OCI-LY7 (cell line): ENCODE measurements around the gene RBFOX1. TPM values are rescaled to one million over a fixed set of nuclear protein-coding genes. Genes with fewer than 3 reads are reported as not detected.

ENCODE experiments used
- BruUV-seq: library from RNA; stranded (reverse); fragments of 400-500 nt; replicated peaks from 2 replicates; lab custom pipeline; 2021; lab: Mats Ljungman, UMichigan
- CTCF ChIA-PET: fragments of 300-600 bp; sonication (Branson Sonifier 250); formaldehyde crosslinking; loops from one replicate; lab custom pipeline; 2022; ENCODE audit warnings: antibody characterized with exemption; ENCODE audit not compliant: unreplicated experiment; lab: Charles Lee
- POLR2A ChIA-PET: fragments of 300-600 bp; sonication (Branson Sonifier 250); formaldehyde crosslinking; loops from one replicate; lab custom pipeline; 2022; ENCODE audit warnings: antibody characterized with exemption; lab: Charles Lee
- DNase-seq: peaks from one replicate; pipeline ENCODE4 v3.0.0-alpha.2; 2015; ENCODE audit warnings: low spot score
- H2AFZ ChIP-seq: fragments of 200-600 bp; sonication (generic), shearing (Covaris generic); 2 replicates; pipeline ENCODE4 v1.6.1; 2014; ENCODE audit warnings: mild to moderate bottlenecking, antibody characterized with exemption, low read length, moderate library complexity
- H3K27ac ChIP-seq: fragments of 200-600 bp; sonication (generic); 2 replicates; pipeline ENCODE4 v1.5.1; 2014; ENCODE audit warnings: mixed run types, low read depth, mild to moderate bottlenecking, moderate library complexity, low read length, inconsistent platforms; ENCODE audit not compliant: poor library complexity, severe bottlenecking
- H3K36me3 ChIP-seq: fragments of 200-600 bp; sonication (generic); 2 replicates; pipeline ENCODE4 v1.6.1; 2014; ENCODE audit warnings: mild to moderate bottlenecking, antibody characterized with exemption, low read length, moderate library complexity, mixed read lengths; ENCODE audit not compliant: insufficient read depth
- H3K4me1 ChIP-seq: fragments of 200-600 bp; sonication (generic); 2 replicates; pipeline ENCODE4 v1.5.1; 2014; ENCODE audit warnings: mild to moderate bottlenecking, low read length; ENCODE audit not compliant: insufficient read depth, poor library complexity, severe bottlenecking
- H3K4me2 ChIP-seq: fragments of 200-600 bp; sonication (generic); 2 replicates; pipeline ENCODE4 v1.6.1; 2014; ENCODE audit warnings: mild to moderate bottlenecking, low read length
- H3K4me3 ChIP-seq: fragments of 200-600 bp; sonication (generic); 2 replicates; pipeline ENCODE4 v1.5.1; 2014; ENCODE audit warnings: mild to moderate bottlenecking, low read depth, low read length; ENCODE audit not compliant: poor library complexity, severe bottlenecking
- H3K79me2 ChIP-seq: fragments of 200-600 bp; sonication (generic); 2 replicates; pipeline ENCODE4 v1.6.1; 2016; ENCODE audit warnings: low read depth, mild to moderate bottlenecking, low read length, moderate library complexity, mixed read lengths; ENCODE audit not compliant: insufficient read depth
- H3K9me2 ChIP-seq: fragments of 200-600 bp; sonication (generic); 2 replicates; pipeline ENCODE4 v1.6.1; 2016; ENCODE audit warnings: mild to moderate bottlenecking, low read length, mixed read lengths; ENCODE audit not compliant: insufficient read depth
- H3K9me3 ChIP-seq: fragments of 200-600 bp; sonication (generic); 2 replicates; pipeline ENCODE4 v1.6.1; 2014; ENCODE audit warnings: mild to moderate bottlenecking, mixed run types, low read length, mixed read lengths
- H4K20me1 ChIP-seq: fragments of 200-600 bp; sonication (generic); 2 replicates; pipeline ENCODE4 v1.6.1; 2014; ENCODE audit warnings: mild to moderate bottlenecking, antibody characterized with exemption, low read length, moderate library complexity, mixed read lengths; ENCODE audit not compliant: insufficient read depth
- EZH2phosphoT487 ChIP-seq: fragments of 200-600 bp; sonication (generic); IDR thresholded peaks from 2 replicates; pipeline ENCODE4 v1.6.1; 2018; ENCODE audit warnings: low read depth, borderline replicate concordance, mild to moderate bottlenecking, mixed run types, antibody characterized with exemption, low read length, moderate library complexity, mixed read lengths
- intact Hi-C: fragments of 100-400 bp; cut with micrococcal nuclease; formaldehyde crosslinking; loops from one replicate; pipeline ENCODE4 v1.10.0; 2022; ENCODE audit not compliant: unreplicated experiment
- total RNA-seq, 2 experiments: library from RNA; depleted of rRNA in 1 of 2; stranded (reverse); fragments of >200 nt in 1 of 2; shearing (Covaris generic) in 1 of 2; gene quantifications; 2 replicates each; pipeline ENCODE4 v1.2.3, GENCODE V29; 2014 to 2022
- TF ChIP-seq, protein P1 (sequence below): fragments of 200-600 bp; sonication (generic); conservative IDR thresholded peaks from 2 replicates; pipeline ENCODE4 v1.5.1; 2014; ENCODE audit warnings: mild to moderate bottlenecking, antibody characterized with exemption, low read length, moderate library complexity, mixed read lengths

RBFOX1 gene
- total RNA-seq, 2 experiments from 2014 or later: not detected

DNA sequence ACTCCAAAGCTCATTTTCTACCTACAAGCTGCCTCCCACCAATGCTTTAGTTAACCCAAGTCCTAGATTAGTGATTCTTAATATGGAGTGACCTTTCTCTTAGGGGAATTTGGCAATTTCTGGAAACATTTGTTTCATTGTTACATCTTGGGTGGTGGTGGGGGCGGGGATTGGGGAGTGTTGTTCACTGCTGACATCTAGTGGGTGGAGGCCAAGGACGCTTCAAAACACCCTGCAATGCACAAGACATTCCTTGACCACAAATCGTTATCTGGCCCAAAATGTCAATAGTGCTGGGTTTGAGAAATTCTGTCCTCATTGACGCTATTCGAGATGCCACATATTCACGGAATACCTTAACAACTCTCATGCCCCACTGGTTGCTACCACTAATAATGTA is 282.9 kb downstream of the RBFOX1 start:
- TF ChIP-seq EZH2phosphoT487: no peak
- TF ChIP-seq, protein P1, sequence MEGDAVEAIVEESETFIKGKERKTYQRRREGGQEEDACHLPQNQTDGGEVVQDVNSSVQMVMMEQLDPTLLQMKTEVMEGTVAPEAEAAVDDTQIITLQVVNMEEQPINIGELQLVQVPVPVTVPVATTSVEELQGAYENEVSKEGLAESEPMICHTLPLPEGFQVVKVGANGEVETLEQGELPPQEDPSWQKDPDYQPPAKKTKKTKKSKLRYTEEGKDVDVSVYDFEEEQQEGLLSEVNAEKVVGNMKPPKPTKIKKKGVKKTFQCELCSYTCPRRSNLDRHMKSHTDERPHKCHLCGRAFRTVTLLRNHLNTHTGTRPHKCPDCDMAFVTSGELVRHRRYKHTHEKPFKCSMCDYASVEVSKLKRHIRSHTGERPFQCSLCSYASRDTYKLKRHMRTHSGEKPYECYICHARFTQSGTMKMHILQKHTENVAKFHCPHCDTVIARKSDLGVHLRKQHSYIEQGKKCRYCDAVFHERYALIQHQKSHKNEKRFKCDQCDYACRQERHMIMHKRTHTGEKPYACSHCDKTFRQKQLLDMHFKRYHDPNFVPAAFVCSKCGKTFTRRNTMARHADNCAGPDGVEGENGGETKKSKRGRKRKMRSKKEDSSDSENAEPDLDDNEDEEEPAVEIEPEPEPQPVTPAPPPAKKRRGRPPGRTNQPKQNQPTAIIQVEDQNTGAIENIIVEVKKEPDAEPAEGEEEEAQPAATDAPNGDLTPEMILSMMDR: peak; percentile 54
- H3K4me1 ChIP-seq: no peaks in the 10 kb centered on the region
- no peak for DNase-seq
- H3K4me3 ChIP-seq: no peak overlapping the region
- intact Hi-C loops: no loop called here
- POLR2A ChIA-PET: no interaction called here
- H3K4me2 ChIP-seq: no peak overlapping the region
- no TSS peak for BruUV-seq
- H3K9me2 ChIP-seq: no peaks in the 10 kb centered on the region
- H3K36me3 ChIP-seq: no peaks in the 10 kb centered on the region
- no peaks in the 10 kb centered on the region for H3K9me3 ChIP-seq
- no peaks in the 10 kb centered on the region for H4K20me1 ChIP-seq
- CTCF ChIA-PET: no interaction called here
- H3K27ac ChIP-seq: no peak overlapping the region
- H3K79me2 ChIP-seq: no peaks in the 10 kb centered on the region
- no peak overlapping the region for H2AFZ ChIP-seq

DNA sequence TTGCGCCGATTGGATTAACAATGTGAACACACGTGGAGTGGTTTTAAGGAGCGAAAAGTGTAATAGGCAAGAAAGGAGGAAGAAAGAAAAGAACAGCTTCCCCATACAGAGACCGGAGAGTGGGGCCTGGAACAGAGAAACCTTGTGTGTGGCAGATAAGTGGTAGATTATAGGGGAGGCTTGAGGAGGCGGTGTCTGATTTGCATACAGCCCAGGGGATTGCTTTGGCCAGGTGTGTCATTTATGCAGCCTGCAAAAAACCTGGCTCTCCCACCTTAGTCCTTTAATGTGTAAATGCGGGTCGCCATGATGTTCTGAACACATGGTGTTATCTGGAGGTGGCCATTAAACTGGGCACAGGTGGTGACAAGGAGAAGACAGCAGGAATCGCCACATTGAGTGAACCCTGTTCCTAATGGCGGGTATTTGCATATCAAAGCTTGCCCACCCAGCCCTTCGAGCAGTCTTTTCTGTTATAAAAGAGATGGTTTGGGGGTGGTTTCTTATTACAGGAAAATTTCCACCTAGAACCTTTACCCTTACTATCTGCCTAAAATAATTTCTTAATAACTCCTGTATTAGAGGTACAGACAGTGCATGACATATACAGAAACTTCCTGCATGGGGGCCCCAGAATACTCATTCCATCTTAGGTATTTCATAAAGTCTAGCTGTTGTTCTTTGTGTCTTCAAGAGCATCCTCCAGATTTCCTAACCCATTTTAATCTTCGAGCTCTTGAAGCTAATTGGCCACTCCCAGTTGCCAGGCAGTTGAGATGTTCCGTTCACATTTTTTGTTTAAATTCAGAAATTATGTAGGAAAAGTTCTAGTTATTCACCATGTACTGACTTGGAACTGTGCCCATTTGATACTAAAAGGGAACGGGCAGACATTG is 292.5 kb downstream of the RBFOX1 start:
- Histone ChIP-seq H3K79me2 (no peaks in the 10 kb centered on the region), H3K4me3 (no peak overlapping the region), H3K9me3 (no peaks in the 10 kb centered on the region), H3K4me1 (no peaks in the 10 kb centered on the region), H3K36me3 (no peaks in the 10 kb centered on the region), H3K4me2 (no peak overlapping the region), H3K27ac (no peak overlapping the region), H2AFZ (no peak overlapping the region), H4K20me1 (no peaks in the 10 kb centered on the region), H3K9me2 (no peaks in the 10 kb centered on the region)
- intact Hi-C loops: no loop called here
- ChIA-PET CTCF (no interaction called here), POLR2A (no interaction called here)
- DNase-seq: no peak
- no peak for TF ChIP-seq EZH2phosphoT487
- TF ChIP-seq, protein P1: no peak
- BruUV-seq: no TSS peak

DNA sequence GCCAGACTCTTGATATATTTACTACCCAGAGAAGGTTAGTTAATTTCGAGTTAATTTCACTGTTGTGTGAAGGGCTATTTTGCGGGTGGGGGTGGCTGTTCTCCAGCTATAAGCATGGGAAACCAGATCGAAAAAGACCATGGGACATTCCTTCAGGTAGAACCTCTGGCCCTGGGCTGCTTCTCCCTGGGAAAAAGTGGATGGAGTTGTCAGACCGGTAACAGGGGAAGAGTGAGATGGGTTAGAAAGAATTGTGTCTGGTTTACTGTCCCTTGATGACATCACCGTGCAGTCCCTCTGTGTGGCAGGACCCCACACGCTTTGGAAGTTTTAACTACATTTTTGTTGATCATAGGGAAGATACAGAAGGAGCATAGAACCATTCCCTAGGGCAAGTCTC is 296.3 kb downstream of the RBFOX1 start:
- ChIA-PET POLR2A (no interaction called here), CTCF (no interaction called here)
- H3K36me3 ChIP-seq: no peaks in the 10 kb centered on the region
- H3K79me2 ChIP-seq: no peaks in the 10 kb centered on the region
- no peak overlapping the region for H3K4me3 ChIP-seq
- no peak for DNase-seq
- no peak for TF ChIP-seq EZH2phosphoT487
- TF ChIP-seq, protein P1: no peak
- H3K4me1 ChIP-seq: no peaks in the 10 kb centered on the region
- no peak overlapping the region for H3K4me2 ChIP-seq
- no TSS peak for BruUV-seq
- H2AFZ ChIP-seq: no peak overlapping the region
- no peaks in the 10 kb centered on the region for H3K9me2 ChIP-seq
- intact Hi-C loops: no loop called here
- no peak overlapping the region for H3K27ac ChIP-seq
- no peaks in the 10 kb centered on the region for H3K9me3 ChIP-seq
- no peaks in the 10 kb centered on the region for H4K20me1 ChIP-seq
